Neural cell (in vitro differentiated cells): ENCODE measurements around the gene SLC25A34. TPM values are rescaled to one million over a fixed set of nuclear protein-coding genes. Genes with fewer than 3 reads are reported as not detected.

ENCODE experiments used
- H2AFZ ChIP-seq: fragments of 200-600, 300-800 bp; sonication (generic), shearing (Covaris generic); 2 replicates; pipeline ENCODE4 v1.6.0; 2014; ENCODE audit warnings: low read depth, mild to moderate bottlenecking, antibody characterized with exemption, low read length, moderate library complexity
- H3F3A ChIP-seq: fragments of 200-600 bp; shearing (Covaris generic); 2 replicates; pipeline ENCODE4 v1.6.1; 2016; ENCODE audit warnings: mild to moderate bottlenecking, moderate library complexity, mixed read lengths, antibody characterized with exemption, low read length; ENCODE audit not compliant: insufficient read depth, poor library complexity, severe bottlenecking
- H3K27ac ChIP-seq: fragments of 200-600, 300-800 bp; sonication (generic), shearing (Covaris generic); 2 replicates; pipeline ENCODE4 v1.5.1; 2014; ENCODE audit warnings: mild to moderate bottlenecking, low read length, moderate library complexity
- H3K27me3 ChIP-seq: fragments of 300-800, 200-600 bp; sonication (generic), shearing (Covaris generic); 2 replicates; pipeline ENCODE4 v1.6.0; 2014; ENCODE audit warnings: mild to moderate bottlenecking, low read depth, low read length, moderate library complexity; ENCODE audit not compliant: insufficient read depth
- H3K36me3 ChIP-seq: fragments of 300-800, 200-600 bp; sonication (generic), shearing (Covaris generic); 2 replicates; pipeline ENCODE4 v1.5.1; 2014; ENCODE audit warnings: mild to moderate bottlenecking, antibody characterized with exemption, low read length, moderate library complexity; ENCODE audit not compliant: insufficient read depth
- H3K4me2 ChIP-seq: fragments of 300-800, 200-600 bp; sonication (generic), shearing (Covaris generic); 2 replicates; pipeline ENCODE4 v1.6.0; 2014; ENCODE audit warnings: mild to moderate bottlenecking, low read length
- H3K4me3 ChIP-seq: fragments of 300-800, 200-600 bp; sonication (generic), shearing (Covaris generic); 2 replicates; pipeline ENCODE4 v1.5.1; 2014; ENCODE audit warnings: mild to moderate bottlenecking, low read length, moderate library complexity
- H3K79me2 ChIP-seq: fragments of 200-600 bp; shearing (Covaris generic); replicated peaks from 2 replicates; pipeline ENCODE4 v1.6.0; 2014; ENCODE audit warnings: mild to moderate bottlenecking, low read length, moderate library complexity; ENCODE audit not compliant: insufficient read depth
- H3K9ac ChIP-seq: fragments of 300-800, 200-600 bp; sonication (generic), shearing (Covaris generic); 2 replicates; pipeline ENCODE4 v1.6.1; 2016; ENCODE audit warnings: mild to moderate bottlenecking, low read length, mixed read lengths
- H3K9me2 ChIP-seq: fragments of 200-600 bp; shearing (Covaris generic); 2 replicates; pipeline ENCODE4 v1.6.1; 2016; ENCODE audit warnings: mild to moderate bottlenecking, low read length, mixed read lengths; ENCODE audit not compliant: insufficient read depth
- H3K9me3 ChIP-seq: fragments of 200-600, 300-800 bp; sonication (generic), shearing (Covaris generic); 2 replicates; pipeline ENCODE4 v1.6.1; 2016; ENCODE audit warnings: mild to moderate bottlenecking, mixed run types, low read length, moderate library complexity, mixed read lengths
- H4K20me1 ChIP-seq: fragments of 200-600 bp; shearing (Covaris generic); 2 replicates; pipeline ENCODE4 v1.6.1; 2016; ENCODE audit warnings: mild to moderate bottlenecking, mixed run types; ENCODE audit not compliant: insufficient read depth
- CTCF ChIP-seq: fragments of 450-650 bp; IDR thresholded peaks from 2 replicates; pipeline ENCODE4 v1.5.1; 2014; ENCODE audit warnings: antibody characterized with exemption, mild to moderate bottlenecking, moderate library complexity; ENCODE audit not compliant: poor library complexity, severe bottlenecking
- EP300 ChIP-seq: fragments of 450-650 bp; conservative IDR thresholded peaks from 2 replicates; pipeline ENCODE4 v1.6.1; 2014; ENCODE audit warnings: antibody characterized with exemption, mild to moderate bottlenecking, moderate library complexity; ENCODE audit not compliant: poor library complexity, severe bottlenecking
- EZH2 ChIP-seq: fragments of 200-600, 300-800 bp; shearing (Covaris generic), sonication (generic); IDR thresholded peaks from 2 replicates; pipeline ENCODE4 v1.6.1; 2014; ENCODE audit warnings: antibody characterized with exemption, low read length, borderline replicate concordance, mild to moderate bottlenecking; ENCODE audit not compliant: insufficient read depth, poor library complexity, severe bottlenecking
- MXI1 ChIP-seq: fragments of 450-650 bp; conservative IDR thresholded peaks from 2 replicates; pipeline ENCODE4 v1.6.1; 2014; ENCODE audit warnings: antibody characterized with exemption, mild to moderate bottlenecking; ENCODE audit not compliant: poor library complexity, severe bottlenecking
- POLR2AphosphoS5 ChIP-seq: IDR thresholded peaks from 2 replicates; pipeline ENCODE4 v1.6.1; 2012
- RAD21 ChIP-seq: fragments of 450-650 bp; conservative IDR thresholded peaks from 2 replicates; pipeline ENCODE4 v1.6.1; 2014; ENCODE audit warnings: antibody characterized with exemption, mild to moderate bottlenecking, moderate library complexity
- REST ChIP-seq: IDR thresholded peaks from 2 replicates; pipeline ENCODE4 v1.6.1; 2012; ENCODE audit warnings: borderline replicate concordance
- SMC3 ChIP-seq: fragments of 450-650 bp; conservative IDR thresholded peaks from 2 replicates; pipeline ENCODE4 v1.6.1; 2014; ENCODE audit warnings: antibody characterized with exemption, mild to moderate bottlenecking, moderate library complexity; ENCODE audit not compliant: poor library complexity
- TAF1 ChIP-seq: IDR thresholded peaks from 2 replicates; pipeline ENCODE4 v1.6.1; 2012; ENCODE audit warnings: low read depth
- polyA plus RNA-seq: library from polyadenylated mRNA; depleted of rRNA; stranded (reverse); fragments of >200 nt; gene quantifications from 2 replicates; pipeline ENCODE4 v1.2.3, GENCODE V29; 2014

The SLC25A34 gene
- polyA plus RNA-seq, 1 donor from 2014 or later = 5.4 TPM

GRCh38 chr1:15737324-15738319 lies 1.6 kb downstream of the SLC25A34 start:
- Histone ChIP-seq H3K79me2 (no peaks in the 10 kb centered on the region), H3K36me3 (no peaks in the 10 kb centered on the region), H3K4me2 (no peak overlapping the region), H4K20me1 (no peaks in the 10 kb centered on the region), H3K9ac (no peak overlapping the region), H2AFZ (no peak overlapping the region), H3K27ac (no peak overlapping the region), H3K9me2 (no peaks in the 10 kb centered on the region), H3K4me3 (no peak overlapping the region), H3K27me3 (no peaks in the 10 kb centered on the region), H3K9me3 (no peaks in the 10 kb centered on the region), H3F3A (no peaks in the 10 kb centered on the region)
- TF ChIP-seq REST (no peak), EP300 (no peak), EZH2 (no peak), RAD21 (no peak), MXI1 (no peak), CTCF (no peak), POLR2AphosphoS5 (no peak)

GRCh38 chr1:15738416-15739113 lies 2.5 kb downstream of the SLC25A34 start:
- no peak overlapping the region for H3K27ac ChIP-seq
- no peaks in the 10 kb centered on the region for H3K79me2 ChIP-seq
- H3K9ac ChIP-seq = no peak overlapping the region
- no peaks in the 10 kb centered on the region for H4K20me1 ChIP-seq
- no peak overlapping the region for H3K4me3 ChIP-seq
- H3K36me3 ChIP-seq = no peaks in the 10 kb centered on the region
- H3K4me2 ChIP-seq = no peak overlapping the region
- H2AFZ ChIP-seq = no peak overlapping the region
- H3F3A ChIP-seq = no peaks in the 10 kb centered on the region
- H3K9me2 ChIP-seq = no peaks in the 10 kb centered on the region
- TF ChIP-seq EP300 = no peak
- no peak for TF ChIP-seq POLR2AphosphoS5
- TF ChIP-seq REST = no peak
- no peak for TF ChIP-seq SMC3
- TF ChIP-seq MXI1 = no peak
- no peak for TF ChIP-seq RAD21
- TF ChIP-seq TAF1 = no peak
- TF ChIP-seq CTCF = no peak
- TF ChIP-seq EZH2 = no peak
- no peaks in the 10 kb centered on the region for H3K27me3 ChIP-seq
- no peaks in the 10 kb centered on the region for H3K9me3 ChIP-seq
